Measurements from ENCODE around the gene ABCC8. TPM values are rescaled to one million over a fixed set of nuclear protein-coding genes. Genes with fewer than 3 reads are reported as not detected.

Gene ABCC8
- total RNA-seq, 1 experiment from 2014 or later = 7.3 TPM

GRCh38 chr11:17410606-17411379 is 65.9 kb downstream of the ABCC8 start:
- Mint-ChIP-seq H3K4me1 (peaks cover 6% of the 10 kb centered on the region), H3K4me3 (no peak overlapping the region), H3K36me3 (no peaks in the 10 kb centered on the region), H3K9me3 (no peaks in the 10 kb centered on the region), H3K27ac (no peak overlapping the region), H3K27me3 (ENCODE audit: low read depth) (no peaks in the 10 kb centered on the region; the same call in 1 of the 2 replicates)
- DNase-seq (ENCODE audit: low spot score) (no peak), ATAC-seq (no peak)
- TF ChIP-seq E2F1 (CRISPR knock-in tag; IDR thresholded peaks at IDR 0.05) (no peak), GABPB1 (CRISPR knock-in tag; IDR thresholded peaks at IDR 0.05) (no peak), PREB (CRISPR knock-in tag; IDR thresholded peaks at IDR 0.05; ENCODE audit: borderline replicate concordance) (no peak), SMAD3 (CRISPR knock-in tag; IDR thresholded peaks at IDR 0.05; ENCODE audit: borderline replicate concordance) (no peak), USF1 (CRISPR knock-in tag; IDR thresholded peaks at IDR 0.05) (no peak), E2F5 (CRISPR knock-in tag; IDR thresholded peaks at IDR 0.05) (no peak), ZNF138 (CRISPR knock-in tag; conservative IDR thresholded peaks at IDR 0.05) (no peak), MYBL2 (CRISPR knock-in tag; IDR thresholded peaks at IDR 0.05) (no peak), ZNF512 (CRISPR knock-in tag; IDR thresholded peaks at IDR 0.05; ENCODE audit: borderline replicate concordance) (no peak), IRF2 (CRISPR knock-in tag; IDR thresholded peaks at IDR 0.05; ENCODE audit: borderline replicate concordance, low read depth) (no peak), IRF1 (CRISPR knock-in tag; IDR thresholded peaks at IDR 0.05) (no peak), ATF3 (CRISPR knock-in tag; conservative IDR thresholded peaks at IDR 0.05) (no peak), ZNF263 (CRISPR knock-in tag; IDR thresholded peaks at IDR 0.05; ENCODE audit: low read depth) (no peak), ZNF396 (CRISPR knock-in tag; IDR thresholded peaks at IDR 0.05; ENCODE audit: borderline replicate concordance) (no peak), ZNF232 (CRISPR knock-in tag; IDR thresholded peaks at IDR 0.05) (no peak)
- POLR2A ChIA-PET = no interaction called here
- CTCF ChIA-PET = interaction anchor here (0.7 to 1.9 kb wide), 4 partner anchors 24 to 117 kb away, joined by 4 to 9 read pairs (median 4); no protein-coding TSS in a partner anchor

- peaks cover 6% of the 10 kb centered on the region for H3K4me1 Mint-ChIP-seq
- ATAC-seq = no peak
- no peaks in the 10 kb centered on the region; the same call in 1 of the 2 replicates for H3K27me3 Mint-ChIP-seq (ENCODE audit: low read depth)
- H3K4me3 Mint-ChIP-seq = no peak overlapping the region
- no peak for DNase-seq (ENCODE audit: low spot score)
- no peaks in the 10 kb centered on the region for H3K36me3 Mint-ChIP-seq
- CTCF ChIA-PET = interaction anchor here (0.7 to 1.2 kb wide), 2 partner anchors 20 to 483 kb away, joined by 7 read pairs; partner anchors contain the start of gene KCNJ11
- H3K27ac Mint-ChIP-seq = no peak overlapping the region
- POLR2A ChIA-PET = interaction anchor here (0.6 kb wide), 1 partner anchor 23 kb away, joined by 3 read pairs; no protein-coding TSS in a partner anchor
- no peaks in the 10 kb centered on the region for H3K9me3 Mint-ChIP-seq
- TF ChIP-seq ZNF671 (CRISPR knock-in tag; IDR thresholded peaks at IDR 0.05) = no peak
- TF ChIP-seq ZNF263 (CRISPR knock-in tag; IDR thresholded peaks at IDR 0.05; ENCODE audit: low read depth) = no peak
- TF ChIP-seq SMAD4 (CRISPR knock-in tag; IDR thresholded peaks at IDR 0.05) = no peak
- no peak for TF ChIP-seq GRHL2 (CRISPR knock-in tag; IDR thresholded peaks at IDR 0.05; ENCODE audit: insufficient replicate concordance, severe bottlenecking)
- TF ChIP-seq FOXJ3 (CRISPR knock-in tag; IDR thresholded peaks at IDR 0.05; ENCODE audit: borderline replicate concordance) = no peak
- no peak for TF ChIP-seq MAX (CRISPR knock-in tag; IDR thresholded peaks at IDR 0.05)
- TF ChIP-seq JAZF1 (CRISPR knock-in tag; IDR thresholded peaks at IDR 0.05) = no peak
- no peak for TF ChIP-seq ATF3 (CRISPR knock-in tag; conservative IDR thresholded peaks at IDR 0.05)
- TF ChIP-seq SP1 (CRISPR knock-in tag; conservative IDR thresholded peaks at IDR 0.05) = no peak
- no peak for TF ChIP-seq E2F5 (CRISPR knock-in tag; IDR thresholded peaks at IDR 0.05)
- TF ChIP-seq ATF1 (CRISPR knock-in tag; IDR thresholded peaks at IDR 0.05) = no peak
- no peak for TF ChIP-seq TCF7 (CRISPR knock-in tag; IDR thresholded peaks at IDR 0.05; ENCODE audit: low read depth)
- TF ChIP-seq CBFB (CRISPR knock-in tag; IDR thresholded peaks at IDR 0.05; ENCODE audit: low read depth) = no peak
- no peak for TF ChIP-seq KAT7 (CRISPR knock-in tag; IDR thresholded peaks at IDR 0.05; ENCODE audit: borderline replicate concordance)
Observed at GRCh38 chr11:17408641-17409040, 68.0 kb downstream of the ABCC8 start.

All from WTC11 (cell line).